OCI-LY1 (cell line): ENCODE data around the gene MLC1.

Experiments
- H2AFZ ChIP-seq: fragments of 200-600 bp; sonication (generic), shearing (Covaris generic); 2 replicates; pipeline ENCODE4 v1.6.0; 2014; ENCODE audit warnings: antibody characterized with exemption, mild to moderate bottlenecking, low read length
- H3F3A ChIP-seq: fragments of 200-600 bp; sonication (generic), shearing (Covaris generic); 2 replicates; pipeline ENCODE4 v1.6.0; 2014; ENCODE audit warnings: mild to moderate bottlenecking, antibody characterized with exemption, low read length, moderate library complexity; ENCODE audit not compliant: insufficient read depth
- H3K27ac ChIP-seq: fragments of 200-600 bp; sonication (generic); 2 replicates; pipeline ENCODE4 v1.5.1; 2014; ENCODE audit warnings: low read length, mixed run types, mild to moderate bottlenecking, low read depth; ENCODE audit not compliant: poor library complexity, severe bottlenecking
- H3K27me3 ChIP-seq: fragments of 200-600 bp; sonication (generic); 2 replicates; pipeline ENCODE4 v1.6.0; 2014; ENCODE audit warnings: antibody characterized with exemption, mild to moderate bottlenecking, low read length, moderate library complexity; ENCODE audit not compliant: insufficient read depth
- H3K36me3 ChIP-seq: fragments of 200-600 bp; sonication (generic); 2 replicates; pipeline ENCODE4 v1.6.1; 2014; ENCODE audit warnings: mild to moderate bottlenecking, antibody characterized with exemption, low read length, moderate library complexity, mixed read lengths; ENCODE audit not compliant: insufficient read depth
- H3K4me1 ChIP-seq: fragments of 200-600 bp; sonication (generic); 2 replicates; pipeline ENCODE4 v1.5.1; 2014; ENCODE audit warnings: mild to moderate bottlenecking, low read length, moderate library complexity; ENCODE audit not compliant: insufficient read depth, severe bottlenecking
- H3K4me2 ChIP-seq: fragments of 200-600 bp; sonication (generic), shearing (Covaris generic); 2 replicates; pipeline ENCODE4 v1.6.1; 2014; ENCODE audit warnings: low read length
- H3K4me3 ChIP-seq: fragments of 200-600 bp; sonication (generic); 2 replicates; pipeline ENCODE4 v1.5.1; 2014; ENCODE audit warnings: low read length, low read depth, mild to moderate bottlenecking, mixed read lengths; ENCODE audit not compliant: poor library complexity, severe bottlenecking
- H3K79me2 ChIP-seq: fragments of 200-600 bp; shearing (Covaris generic); 2 replicates; pipeline ENCODE4 v1.6.1; 2016; ENCODE audit warnings: mixed run types, low read length, mixed read lengths; ENCODE audit not compliant: insufficient read depth
- H3K9ac ChIP-seq: fragments of 200-600 bp; sonication (generic), shearing (Covaris generic); 2 replicates; pipeline ENCODE4 v1.6.1; 2014; ENCODE audit warnings: mild to moderate bottlenecking, low read length, mixed read lengths
- H3K9me2 ChIP-seq: fragments of 200-600 bp; sonication (generic), shearing (Covaris generic); 2 replicates; pipeline ENCODE4 v1.6.1; 2014; ENCODE audit warnings: low read depth, mild to moderate bottlenecking, low read length, mixed read lengths
- H3K9me3 ChIP-seq: fragments of 200-600 bp; shearing (Covaris generic); 2 replicates; pipeline ENCODE4 v1.6.1; 2014; ENCODE audit warnings: low read length, mixed read lengths
- H4K20me1 ChIP-seq: fragments of 200-600 bp; sonication (generic), shearing (Covaris generic); 2 replicates; pipeline ENCODE4 v1.6.0; 2016; ENCODE audit warnings: mild to moderate bottlenecking, low read length; ENCODE audit not compliant: insufficient read depth
- EZH2 ChIP-seq: fragments of 200-600 bp; sonication (generic), shearing (Covaris generic); IDR thresholded peaks from 2 replicates; pipeline ENCODE4 v1.8.0; 2017; ENCODE audit warnings: borderline replicate concordance, mixed run types, mild to moderate bottlenecking, antibody characterized with exemption, low read length, moderate library complexity, mixed read lengths
- TF ChIP-seq, protein P1 (sequence below): fragments of 200-600 bp; sonication (generic), shearing (Covaris generic); IDR thresholded peaks from 2 replicates; pipeline ENCODE4 v1.5.1; 2017; ENCODE audit warnings: mild to moderate bottlenecking, antibody characterized with exemption, low read length, moderate library complexity, mixed read lengths

The MLC1 gene

DNA sequence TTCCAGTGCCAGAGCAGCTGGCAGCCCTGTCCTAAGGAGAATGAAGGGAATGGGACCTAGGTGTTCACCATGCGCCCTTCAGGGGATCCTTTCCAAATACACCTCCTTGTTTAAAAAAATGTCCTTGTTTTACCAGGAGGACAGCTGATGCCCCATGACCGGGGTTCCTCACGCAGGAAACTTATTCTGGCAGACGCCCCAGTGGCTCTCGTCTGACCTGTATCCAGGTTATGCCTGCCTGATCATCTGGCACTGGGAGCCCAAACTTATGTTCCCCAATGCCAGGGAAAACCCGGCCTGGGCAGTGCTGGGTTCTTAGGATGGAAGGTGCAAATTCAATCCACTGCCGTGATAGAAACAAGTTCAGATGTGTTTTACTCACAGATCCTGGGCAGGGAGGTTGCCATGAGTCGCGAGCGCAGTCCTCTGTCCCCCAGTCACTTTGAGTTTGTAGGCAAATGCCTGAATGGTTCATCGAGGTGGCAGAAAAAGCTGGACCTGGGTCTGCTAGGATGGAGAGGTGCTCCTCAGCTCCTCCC lies 36.0 kb upstream of the MLC1 start:
- TF ChIP-seq, protein P1, sequence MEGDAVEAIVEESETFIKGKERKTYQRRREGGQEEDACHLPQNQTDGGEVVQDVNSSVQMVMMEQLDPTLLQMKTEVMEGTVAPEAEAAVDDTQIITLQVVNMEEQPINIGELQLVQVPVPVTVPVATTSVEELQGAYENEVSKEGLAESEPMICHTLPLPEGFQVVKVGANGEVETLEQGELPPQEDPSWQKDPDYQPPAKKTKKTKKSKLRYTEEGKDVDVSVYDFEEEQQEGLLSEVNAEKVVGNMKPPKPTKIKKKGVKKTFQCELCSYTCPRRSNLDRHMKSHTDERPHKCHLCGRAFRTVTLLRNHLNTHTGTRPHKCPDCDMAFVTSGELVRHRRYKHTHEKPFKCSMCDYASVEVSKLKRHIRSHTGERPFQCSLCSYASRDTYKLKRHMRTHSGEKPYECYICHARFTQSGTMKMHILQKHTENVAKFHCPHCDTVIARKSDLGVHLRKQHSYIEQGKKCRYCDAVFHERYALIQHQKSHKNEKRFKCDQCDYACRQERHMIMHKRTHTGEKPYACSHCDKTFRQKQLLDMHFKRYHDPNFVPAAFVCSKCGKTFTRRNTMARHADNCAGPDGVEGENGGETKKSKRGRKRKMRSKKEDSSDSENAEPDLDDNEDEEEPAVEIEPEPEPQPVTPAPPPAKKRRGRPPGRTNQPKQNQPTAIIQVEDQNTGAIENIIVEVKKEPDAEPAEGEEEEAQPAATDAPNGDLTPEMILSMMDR: no peak
- no peak for TF ChIP-seq EZH2

DNA sequence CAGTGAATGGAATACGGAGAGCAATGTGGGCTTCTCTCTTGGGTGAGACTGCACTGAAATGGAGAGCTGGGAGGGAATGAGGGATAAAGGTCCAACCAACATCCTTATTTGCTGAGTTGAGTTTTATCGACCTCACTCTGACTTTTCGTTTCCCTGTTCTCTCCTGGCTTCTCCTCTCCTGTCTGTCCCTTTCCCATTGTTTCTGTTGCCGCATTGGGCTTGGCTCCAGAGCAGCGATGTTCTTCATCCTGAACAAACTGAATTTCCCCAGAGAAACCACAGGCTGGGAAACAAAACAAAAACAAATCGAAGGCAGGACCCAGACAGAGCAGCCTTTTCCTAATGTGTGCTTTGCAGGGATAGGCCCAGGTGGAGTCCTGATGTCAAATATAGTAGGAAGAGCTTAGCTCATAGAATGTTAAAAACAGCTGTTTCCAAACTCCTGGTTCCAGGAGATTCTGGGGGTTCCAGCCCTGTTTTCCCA lies 34.6 kb upstream of the MLC1 start:
- Histone ChIP-seq H3K9me3 (no peaks in the 10 kb centered on the region; the same call in 1 of the 2 replicates), H3F3A (no peaks in the 10 kb centered on the region), H3K36me3 (no peaks in the 10 kb centered on the region), H4K20me1 (no peaks in the 10 kb centered on the region), H3K27ac (no peak overlapping the region), H2AFZ (no peak overlapping the region), H3K4me1 (peaks cover 15% of the 10 kb centered on the region), H3K9ac (no peak overlapping the region), H3K79me2 (no peaks in the 10 kb centered on the region), H3K4me2 (no peak overlapping the region), H3K4me3 (no peak overlapping the region), H3K9me2 (no peaks in the 10 kb centered on the region), H3K27me3 (no peaks in the 10 kb centered on the region)
- no peak for TF ChIP-seq EZH2
- TF ChIP-seq, protein P1: no peak

More for the DNA sequence above, 36.0 kb upstream of the MLC1 start:
- Histone ChIP-seq H3K36me3 (no peaks in the 10 kb centered on the region), H3K79me2 (no peaks in the 10 kb centered on the region), H3F3A (no peaks in the 10 kb centered on the region), H3K27me3 (no peaks in the 10 kb centered on the region), H4K20me1 (no peaks in the 10 kb centered on the region), H3K9ac (no peak overlapping the region), H3K4me1 (peaks cover 15% of the 10 kb centered on the region), H3K4me3 (no peak overlapping the region), H3K9me3 (no peaks in the 10 kb centered on the region; the same call in 1 of the 2 replicates), H2AFZ (no peak overlapping the region), H3K4me2 (no peak overlapping the region), H3K27ac (no peak overlapping the region), H3K9me2 (no peaks in the 10 kb centered on the region)

DNA sequence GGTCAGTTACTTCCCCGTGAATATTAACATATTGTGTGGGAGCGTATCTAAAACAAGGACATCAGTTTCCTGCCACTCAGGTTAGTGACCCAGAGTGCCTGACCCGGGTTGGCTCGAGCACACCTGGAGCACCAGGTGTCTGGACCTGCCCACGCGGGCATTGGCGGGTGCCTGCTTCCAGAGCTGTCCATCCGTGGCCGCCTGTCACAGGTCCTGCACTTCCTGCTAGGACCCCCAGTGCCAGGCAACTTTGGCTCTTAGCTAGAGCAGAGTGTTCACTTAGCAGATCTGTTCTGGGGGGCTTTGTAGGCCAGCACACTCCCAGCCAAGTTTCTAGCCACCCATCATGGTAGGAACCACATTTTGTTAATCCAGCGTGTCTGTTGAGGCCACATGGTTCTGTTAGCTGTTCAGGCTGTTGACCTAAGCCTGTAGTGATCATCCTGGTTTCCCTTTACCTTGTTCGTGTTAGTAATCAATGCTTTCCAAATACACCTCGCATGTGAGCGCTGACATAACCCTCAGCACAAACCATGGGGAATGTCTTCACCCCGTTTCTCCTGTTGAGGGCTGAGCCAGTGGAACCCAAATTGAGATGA lies 34.0 kb upstream of the MLC1 start:
- Histone ChIP-seq H3K4me3 (no peak overlapping the region), H3F3A (no peaks in the 10 kb centered on the region), H3K9me2 (no peaks in the 10 kb centered on the region), H3K36me3 (no peaks in the 10 kb centered on the region), H2AFZ (no peak overlapping the region), H3K9me3 (no peaks in the 10 kb centered on the region; the same call in 1 of the 2 replicates), H3K27ac (no peak overlapping the region), H3K9ac (no peak overlapping the region), H3K4me1 (peaks cover 15% of the 10 kb centered on the region), H3K4me2 (no peak overlapping the region), H3K79me2 (no peaks in the 10 kb centered on the region), H4K20me1 (no peaks in the 10 kb centered on the region), H3K27me3 (no peaks in the 10 kb centered on the region)
- TF ChIP-seq, protein P1: no peak
- TF ChIP-seq EZH2: no peak
